HG03469 (cell line): Measurements from ENCODE around the gene EDARADD.
"Not testable (repeated sequence)": the region's sequence is repeated elsewhere in the genome, so short reads cannot be mapped to it uniquely, and the experiment has no call there.

Experiments used
- ATAC-seq: cut with Tn5 transposase; IDR thresholded peaks from one replicate; pipeline ENCODE4 v1.9.1; 2021; ENCODE audit warnings: mild to moderate bottlenecking, moderate library complexity, moderate number of reproducible peaks; ENCODE audit not compliant: unreplicated experiment

Gene EDARADD

GRCh38 chr1:236429715-236430274 lies 35.7 kb downstream of the EDARADD start:
- ATAC-seq = no peak

- no peak for ATAC-seq
Measured at GRCh38 chr1:236433819-236434315, 39.8 kb downstream of the EDARADD start.

- no peak for ATAC-seq
Measured at GRCh38 chr1:236438614-236439013, 44.5 kb downstream of the EDARADD start.

- ATAC-seq = no peak
Measured at GRCh38 chr1:236440373-236440772, 46.3 kb downstream of the EDARADD start.

GRCh38 chr1:236450779-236451178 lies 56.7 kb downstream of the EDARADD start:
- no peak for ATAC-seq

GRCh38 chr1:236451796-236452373 lies 57.8 kb downstream of the EDARADD start:
- no peak for ATAC-seq

GRCh38 chr1:236455243-236455642 lies 61.2 kb downstream of the EDARADD start:
- no peak for ATAC-seq

GRCh38 chr1:236457775-236458174 lies 63.7 kb downstream of the EDARADD start:
- no peak for ATAC-seq

- no peak for ATAC-seq
Measured at GRCh38 chr1:236458996-236459395, 64.9 kb downstream of the EDARADD start.

GRCh38 chr1:236460103-236460502 lies 66.0 kb downstream of the EDARADD start:
- ATAC-seq = no peak

GRCh38 chr1:236464197-236464596 lies 70.1 kb downstream of the EDARADD start:
- not testable (repeated sequence) for ATAC-seq

GRCh38 chr1:236465231-236465958 lies 71.3 kb downstream of the EDARADD start:
- peak; percentile 11 for ATAC-seq

GRCh38 chr1:236465959-236466303 lies 71.8 kb downstream of the EDARADD start:
- peak; percentile 84 for ATAC-seq

GRCh38 chr1:236467327-236467641 lies 73.2 kb downstream of the EDARADD start:
- no peak for ATAC-seq

- ATAC-seq = no peak
Measured at GRCh38 chr1:236468625-236469024, 74.5 kb downstream of the EDARADD start.

GRCh38 chr1:236469466-236469865 lies 75.4 kb downstream of the EDARADD start:
- ATAC-seq = no peak

GRCh38 chr1:236471096-236471495 lies 77.0 kb downstream of the EDARADD start:
- ATAC-seq = no peak

- ATAC-seq = no peak
Measured at GRCh38 chr1:236471653-236472052, 77.6 kb downstream of the EDARADD start.

GRCh38 chr1:236472850-236473788 lies 79.0 kb downstream of the EDARADD start:
- no peak for ATAC-seq

GRCh38 chr1:236476019-236476418 lies 81.9 kb downstream of the EDARADD start:
- no peak for ATAC-seq

- ATAC-seq = no peak
Measured at GRCh38 chr1:236480758-236481436, 86.8 kb downstream of the EDARADD start.
